ENCODE results near the gene TCP11L2.

TCP11L2 gene

GRCh38 chr12:106296179-106296877, 6.2 kb upstream of the TCP11L2 start:
- H3F3A ChIP-seq (ENCODE audit: low read depth): no peaks in the 10 kb centered on the region
- H3K9me3 ChIP-seq (ENCODE audit: insufficient read depth, low read depth, low read length): no peaks in the 10 kb centered on the region
- no peaks in the 10 kb centered on the region for H3K36me3 ChIP-seq (ENCODE audit: insufficient read depth, low read length)
- H3K9me2 ChIP-seq (replicated peaks; ENCODE audit: low read depth, low read length): no peaks in the 10 kb centered on the region
- no peak overlapping the region for H3K4me3 ChIP-seq (ENCODE audit: low read length, poor library complexity, severe bottlenecking)
- H3K4me1 ChIP-seq (ENCODE audit: insufficient read depth, low read length, poor library complexity, severe bottlenecking): peaks cover 5% of the 10 kb centered on the region
- H2AFZ ChIP-seq (ENCODE audit: low read length): no peak overlapping the region
- H3K4me2 ChIP-seq (ENCODE audit: low read depth, low read length, poor library complexity, severe bottlenecking): no peak overlapping the region
- H3K79me2 ChIP-seq (ENCODE audit: insufficient read depth, low read length): no peaks in the 10 kb centered on the region
- H3K27me3 ChIP-seq (ENCODE audit: insufficient read depth, low read length, poor library complexity, severe bottlenecking): no peaks in the 10 kb centered on the region
- no peak for TF ChIP-seq CTCF (conservative IDR thresholded peaks at IDR 0.05; ENCODE audit: low read length)
- no peak for TF ChIP-seq EZH2phosphoT487 (IDR thresholded peaks at IDR 0.05; ENCODE audit: borderline replicate concordance)
- no peak overlapping the region for H3K9ac ChIP-seq (ENCODE audit: low read depth, low read length, poor library complexity, severe bottlenecking)
- H4K20me1 ChIP-seq (ENCODE audit: insufficient read depth, low read length, poor library complexity, severe bottlenecking): no peaks in the 10 kb centered on the region

- Histone ChIP-seq H3K9me3 (ENCODE audit: insufficient read depth, low read depth, low read length) (no peaks in the 10 kb centered on the region), H3F3A (ENCODE audit: low read depth) (no peaks in the 10 kb centered on the region), H2AFZ (ENCODE audit: low read length) (no peak overlapping the region), H3K36me3 (ENCODE audit: insufficient read depth, low read length) (no peaks in the 10 kb centered on the region), H3K9me2 (replicated peaks; ENCODE audit: low read depth, low read length) (no peaks in the 10 kb centered on the region), H3K4me1 (ENCODE audit: insufficient read depth, low read length, poor library complexity, severe bottlenecking) (peaks cover 10% of the 10 kb centered on the region), H4K20me1 (ENCODE audit: insufficient read depth, low read length, poor library complexity, severe bottlenecking) (no peaks in the 10 kb centered on the region), H3K27me3 (ENCODE audit: insufficient read depth, low read length, poor library complexity, severe bottlenecking) (no peaks in the 10 kb centered on the region), H3K4me3 (ENCODE audit: low read length, poor library complexity, severe bottlenecking) (no peak overlapping the region), H3K9ac (ENCODE audit: low read depth, low read length, poor library complexity, severe bottlenecking) (no peak overlapping the region), H3K79me2 (ENCODE audit: insufficient read depth, low read length) (no peaks in the 10 kb centered on the region), H3K4me2 (ENCODE audit: low read depth, low read length, poor library complexity, severe bottlenecking) (no peak overlapping the region)
- TF ChIP-seq CTCF (conservative IDR thresholded peaks at IDR 0.05; ENCODE audit: low read length) (no peak), EZH2phosphoT487 (IDR thresholded peaks at IDR 0.05; ENCODE audit: borderline replicate concordance) (no peak)
These were observed 5.5 kb upstream of the TCP11L2 start for GRCh38 chr12:106297075-106297474.

- Histone ChIP-seq H3K9me2 (replicated peaks; ENCODE audit: low read depth, low read length) (no peaks in the 10 kb centered on the region), H3K79me2 (ENCODE audit: insufficient read depth, low read length) (no peaks in the 10 kb centered on the region), H3K9me3 (ENCODE audit: insufficient read depth, low read depth, low read length) (no peaks in the 10 kb centered on the region), H3K36me3 (ENCODE audit: insufficient read depth, low read length) (no peaks in the 10 kb centered on the region), H3K4me2 (ENCODE audit: low read depth, low read length, poor library complexity, severe bottlenecking) (no peak overlapping the region), H3K4me3 (ENCODE audit: low read length, poor library complexity, severe bottlenecking) (no peak overlapping the region), H3K4me1 (ENCODE audit: insufficient read depth, low read length, poor library complexity, severe bottlenecking) (peaks cover 10% of the 10 kb centered on the region), H3F3A (ENCODE audit: low read depth) (no peaks in the 10 kb centered on the region), H3K9ac (ENCODE audit: low read depth, low read length, poor library complexity, severe bottlenecking) (no peak overlapping the region), H3K27me3 (ENCODE audit: insufficient read depth, low read length, poor library complexity, severe bottlenecking) (no peaks in the 10 kb centered on the region), H2AFZ (ENCODE audit: low read length) (no peak overlapping the region), H4K20me1 (ENCODE audit: insufficient read depth, low read length, poor library complexity, severe bottlenecking) (no peaks in the 10 kb centered on the region)
- no peak for TF ChIP-seq EZH2phosphoT487 (IDR thresholded peaks at IDR 0.05; ENCODE audit: borderline replicate concordance)
These were observed 4.9 kb upstream of the TCP11L2 start for GRCh38 chr12:106297681-106298080.

All from Loucy (cell line).